LoVo (cell line): ENCODE data around the gene PTRHD1.
"Not testable (repeated sequence)": the region's sequence is repeated elsewhere in the genome, so short reads cannot be mapped to it uniquely, and the experiment has no call there.

Experiments used
- DNase-seq: peaks from one replicate; pipeline ENCODE4 v3.0.0-alpha.2; 2016; ENCODE audit warnings: low spot score

PTRHD1 gene, protein sequence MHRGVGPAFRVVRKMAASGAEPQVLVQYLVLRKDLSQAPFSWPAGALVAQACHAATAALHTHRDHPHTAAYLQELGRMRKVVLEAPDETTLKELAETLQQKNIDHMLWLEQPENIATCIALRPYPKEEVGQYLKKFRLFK

DNA sequence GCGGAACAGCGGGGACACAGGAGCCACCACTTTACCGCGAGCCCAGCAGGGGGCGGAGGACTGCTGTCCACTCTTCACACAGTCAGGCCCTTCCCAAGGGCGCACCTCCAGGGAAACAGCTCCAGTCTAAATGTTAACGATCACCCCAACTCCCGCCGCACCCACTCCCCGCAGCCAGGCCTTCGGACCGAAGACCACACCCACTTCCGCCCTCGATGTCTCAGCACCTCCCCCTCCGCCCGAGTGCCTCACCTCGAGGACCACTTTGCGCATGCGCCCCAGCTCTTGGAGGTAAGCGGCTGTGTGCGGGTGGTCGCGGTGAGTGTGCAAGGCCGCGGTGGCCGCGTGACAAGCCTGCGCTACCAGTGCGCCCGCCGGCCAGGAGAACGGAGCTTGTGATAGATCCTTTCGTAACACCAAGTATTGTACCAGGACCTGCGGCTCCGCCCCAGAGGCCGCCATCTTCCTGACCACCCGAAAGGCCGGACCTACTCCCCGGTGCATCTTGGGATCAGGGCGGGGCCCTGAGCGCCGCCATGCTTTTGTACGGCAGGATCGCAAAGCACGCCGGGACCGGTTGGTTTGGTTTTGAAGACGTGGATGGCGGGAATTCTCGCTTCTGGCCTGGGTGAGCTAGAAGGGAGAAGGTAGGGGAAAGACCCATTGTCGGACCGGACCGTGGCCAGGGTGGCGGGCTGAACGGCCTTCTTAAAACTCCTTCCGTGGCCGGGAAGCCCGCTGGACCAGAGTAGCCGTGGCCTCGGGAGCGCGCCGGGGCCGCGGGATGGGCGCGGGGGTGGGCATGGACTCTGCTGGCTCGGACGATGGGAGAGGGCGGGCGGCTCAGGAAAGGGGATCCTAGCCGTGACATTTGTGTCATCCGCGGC lies at the start of gene PTRHD1, which contains the start of gene CENPO:
Gene PTRHD1, minus strand, starts transcription at position 518 of the 887 bp plus-strand sequence. Its CDS starts 14 bp downstream, at position 504.
Gene CENPO, plus strand, starts transcription at position 552 of the 887 bp plus-strand sequence. CDS start 495 bp downstream, outside the sequence.
- DNase-seq: peak; percentile 97

DNA sequence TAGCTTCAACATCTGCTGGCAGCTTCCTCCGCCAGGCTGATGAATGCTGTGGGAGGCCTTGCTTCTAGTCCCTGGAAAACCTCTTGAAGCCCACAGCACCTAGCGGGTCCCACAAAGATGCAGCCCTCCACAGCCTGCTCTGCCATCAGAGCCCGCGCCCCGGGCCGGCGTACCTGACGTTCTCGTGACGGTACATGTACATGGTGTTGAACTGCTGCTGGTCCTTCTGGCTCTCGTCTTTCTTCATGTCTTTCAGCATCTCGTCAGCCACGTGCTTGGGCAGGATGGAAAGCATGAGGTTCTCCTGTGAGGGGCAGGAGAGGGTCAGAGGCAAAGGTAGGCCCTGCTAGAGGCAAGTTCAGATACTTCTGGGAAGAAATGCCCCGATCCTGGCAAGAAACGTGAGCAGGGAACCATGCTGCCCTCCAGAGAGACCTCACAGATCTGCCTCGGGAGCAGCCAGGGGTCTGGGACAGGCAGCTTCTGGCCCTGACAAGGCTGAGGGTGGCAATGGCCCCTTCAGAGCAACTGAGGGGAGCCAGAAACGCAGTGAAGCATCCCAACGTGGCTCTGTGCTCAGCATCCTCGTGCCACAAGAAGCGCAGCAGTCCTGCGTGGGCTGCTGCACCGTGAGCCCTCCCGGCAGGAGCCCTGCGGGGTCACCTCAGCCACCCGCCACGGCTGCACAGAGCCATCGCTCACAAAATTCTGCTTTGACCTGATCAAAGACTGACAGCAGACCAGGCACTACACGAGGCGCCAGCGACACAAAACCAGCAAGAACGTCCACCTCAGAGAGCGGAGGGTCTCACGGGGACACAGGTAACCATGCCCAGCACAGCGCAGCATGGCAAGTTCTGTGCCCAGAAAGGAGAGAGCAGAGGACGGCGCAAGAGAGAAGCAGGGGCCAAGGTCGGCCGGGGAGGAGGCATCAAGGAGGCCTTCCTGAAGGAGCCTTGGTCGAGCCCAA lies 49.2 kb upstream of the PTRHD1 start:
- no peak for DNase-seq

DNA sequence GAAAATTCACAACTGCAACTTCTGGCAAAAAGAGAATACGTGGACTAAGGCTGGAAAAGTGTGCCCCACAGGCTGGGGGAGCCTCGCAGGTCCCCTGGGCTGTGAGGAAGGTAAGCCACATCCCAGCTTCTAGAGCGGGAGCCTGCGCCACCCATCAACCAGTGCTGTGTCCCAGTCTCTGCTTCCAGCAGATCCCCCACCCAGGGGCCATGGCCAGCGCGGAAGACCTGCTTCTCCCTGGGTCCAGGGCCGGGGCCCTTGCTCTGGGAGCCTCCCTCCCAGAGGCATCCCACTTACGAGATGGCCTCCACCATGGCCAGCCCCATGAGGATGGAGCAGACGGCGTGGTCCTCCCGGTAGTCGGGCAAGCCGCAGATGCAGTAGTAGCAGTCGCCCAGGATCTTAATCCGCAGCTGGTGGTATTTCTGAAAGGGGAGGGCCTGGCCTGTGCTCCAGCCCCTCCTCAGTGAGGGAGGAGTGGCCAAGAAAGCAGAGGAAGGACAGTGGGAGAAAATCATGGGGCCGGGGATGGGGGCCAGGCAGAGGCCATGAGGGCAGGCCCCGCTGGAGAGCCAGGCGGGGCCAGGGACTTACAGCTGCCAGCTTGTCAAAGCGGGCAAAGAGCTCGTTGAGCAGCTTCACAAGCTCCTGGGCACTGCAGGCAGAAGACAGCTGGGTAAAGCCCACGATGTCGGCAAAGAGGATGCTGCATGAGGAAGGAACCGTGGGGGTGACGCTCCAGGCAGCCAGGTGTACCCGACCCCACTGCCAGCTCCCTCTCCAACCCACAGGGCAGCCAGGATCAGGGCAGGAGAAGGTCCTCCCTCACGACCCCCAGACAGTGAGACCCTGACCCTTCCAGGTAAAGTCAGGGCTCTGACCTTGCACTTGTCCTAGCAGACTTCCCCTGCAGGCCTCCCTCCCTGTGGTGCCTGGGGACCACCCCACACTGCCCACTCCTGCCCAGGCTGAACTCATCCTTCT lies 48.1 kb upstream of the PTRHD1 start:
- no peak for DNase-seq

DNA sequence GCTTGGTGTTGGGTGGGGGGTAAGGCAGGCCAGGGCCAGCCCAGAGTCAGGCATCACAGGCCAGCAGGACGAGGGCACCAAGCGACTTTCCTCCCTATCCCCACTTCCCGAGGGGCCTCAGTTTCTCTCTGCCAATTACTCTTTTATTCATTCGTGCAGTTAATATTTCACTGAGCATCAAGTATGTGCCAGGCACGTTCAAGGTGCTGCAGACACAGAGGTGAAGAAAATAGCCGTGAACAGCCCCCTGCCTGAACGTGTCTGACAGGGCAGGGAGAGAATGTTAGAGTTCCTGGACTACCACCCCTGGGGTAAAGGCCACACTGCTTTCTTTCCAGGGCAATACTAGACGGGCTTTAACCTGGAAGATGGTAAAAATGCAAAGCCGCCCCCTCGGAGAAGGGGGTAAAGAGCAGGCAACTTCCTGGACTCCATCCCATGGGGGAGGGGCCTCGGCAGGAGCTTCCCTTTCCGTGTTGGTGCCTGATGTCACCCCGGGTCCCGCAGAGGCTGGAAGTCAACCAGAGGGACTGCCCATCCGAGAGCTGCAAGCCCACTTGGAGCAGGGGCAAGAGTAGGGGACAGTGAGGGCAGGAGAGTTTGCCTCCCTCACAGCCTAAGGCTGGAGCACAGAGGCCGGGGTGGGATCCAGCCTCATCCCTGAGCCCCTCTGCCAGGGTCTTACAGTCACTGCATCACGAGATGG lies 47.1 kb upstream of the PTRHD1 start:
- no peak for DNase-seq

DNA sequence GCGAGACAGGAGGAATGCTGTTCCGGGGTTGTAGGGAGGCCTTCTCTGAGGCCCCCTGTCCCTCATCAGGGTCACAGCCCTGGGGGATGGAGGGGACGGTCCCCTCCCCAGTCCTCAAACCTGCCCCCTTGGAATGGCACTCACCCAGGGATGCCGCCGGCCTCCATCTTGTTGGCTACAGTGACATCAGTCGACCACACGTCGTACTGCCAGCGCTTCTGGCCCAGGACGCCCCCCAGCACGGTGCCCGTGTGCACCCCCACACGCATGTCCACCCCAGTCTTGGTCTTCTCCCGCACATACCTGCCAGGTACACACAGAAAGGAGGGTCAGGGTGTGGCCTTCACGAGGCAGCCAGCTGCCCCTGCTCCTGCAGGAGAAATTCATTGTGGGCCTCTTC lies 46.5 kb upstream of the PTRHD1 start:
- DNase-seq: no peak

DNA sequence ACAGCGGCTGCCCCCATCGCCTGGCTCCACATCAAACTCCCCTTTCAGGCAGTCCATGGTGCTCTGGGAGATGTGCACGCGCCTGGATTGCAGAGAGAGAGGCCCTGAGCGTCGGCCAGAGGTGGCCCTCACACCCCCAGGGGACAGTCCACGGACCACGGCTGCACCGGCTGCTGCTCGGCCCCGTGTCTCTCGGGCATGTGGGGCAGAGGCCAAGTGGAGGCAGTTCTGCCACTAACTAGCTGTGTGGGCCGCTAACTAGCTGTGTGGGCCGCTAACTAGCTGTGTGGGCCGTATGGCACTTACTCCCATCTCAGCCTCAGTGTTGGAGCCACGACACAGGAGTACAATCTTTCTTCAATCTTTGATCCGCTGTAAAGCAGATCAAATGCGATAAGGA lies 45.4 kb upstream of the PTRHD1 start:
- DNase-seq: no peak

DNA sequence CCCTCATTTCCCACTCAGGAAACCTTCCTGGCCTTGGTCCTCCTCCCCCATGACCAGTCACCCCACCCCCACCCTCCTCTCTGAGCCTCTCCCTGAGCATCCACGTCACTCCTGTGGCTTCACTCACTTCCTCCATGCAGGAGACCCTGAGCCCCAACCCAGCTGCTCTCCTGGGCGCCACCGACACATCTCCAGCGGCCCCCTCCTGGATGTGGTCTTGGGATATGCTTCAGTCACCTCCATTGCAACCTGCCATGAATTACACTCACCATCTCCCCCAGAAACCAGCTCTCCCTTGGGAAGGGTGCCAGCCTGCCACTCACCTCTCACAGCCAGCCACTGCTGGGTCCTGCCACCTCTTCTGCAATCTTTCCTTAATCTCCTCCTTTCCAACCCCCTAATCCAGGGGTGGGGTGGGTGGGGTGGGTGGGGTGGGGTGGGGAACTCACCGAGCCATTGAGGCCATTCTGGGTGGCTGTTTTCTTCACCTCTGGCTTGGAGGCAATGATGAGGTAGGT lies 44.9 kb upstream of the PTRHD1 start:
- no peak for DNase-seq

DNA sequence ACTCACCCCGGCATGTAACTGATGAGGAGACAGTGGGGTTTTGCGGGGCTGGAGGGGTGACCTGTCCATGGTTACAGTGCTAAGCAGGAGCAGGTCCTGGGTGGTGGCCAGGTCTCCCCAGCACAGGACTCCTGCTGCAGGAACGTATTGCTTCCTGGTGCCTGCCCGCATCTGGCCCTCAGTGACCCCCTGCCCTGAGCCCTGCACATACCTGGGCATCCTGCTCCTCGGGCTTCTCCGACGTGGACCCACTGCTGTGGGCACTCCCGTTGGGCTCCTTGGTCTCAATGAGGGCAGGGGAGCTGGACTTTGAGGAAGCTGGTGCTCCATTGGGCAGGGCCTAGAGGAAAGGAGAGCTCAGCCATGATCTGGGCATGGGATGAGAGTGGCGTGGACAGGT lies 43.5 kb upstream of the PTRHD1 start:
- no peak for DNase-seq

DNA sequence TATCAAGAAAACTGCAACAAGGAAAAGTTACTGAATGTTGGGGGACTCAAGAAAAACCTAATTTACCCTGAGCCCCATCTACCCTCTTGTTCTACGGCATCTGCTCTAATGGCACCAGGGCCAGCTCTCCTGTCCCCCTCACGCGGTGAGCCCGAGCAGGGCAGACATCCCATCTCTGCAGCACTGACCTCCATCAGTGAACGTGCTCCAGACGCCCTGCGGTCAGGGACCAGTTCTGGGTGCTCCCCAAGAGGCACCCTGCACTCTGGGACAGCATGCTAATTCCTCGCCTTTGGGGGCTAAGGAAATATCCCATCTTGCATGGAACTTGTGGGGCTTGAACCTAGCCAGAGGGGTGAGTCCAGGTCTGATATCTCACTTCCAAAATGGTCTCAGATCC lies 43.0 kb upstream of the PTRHD1 start:
- DNase-seq: no peak

DNA sequence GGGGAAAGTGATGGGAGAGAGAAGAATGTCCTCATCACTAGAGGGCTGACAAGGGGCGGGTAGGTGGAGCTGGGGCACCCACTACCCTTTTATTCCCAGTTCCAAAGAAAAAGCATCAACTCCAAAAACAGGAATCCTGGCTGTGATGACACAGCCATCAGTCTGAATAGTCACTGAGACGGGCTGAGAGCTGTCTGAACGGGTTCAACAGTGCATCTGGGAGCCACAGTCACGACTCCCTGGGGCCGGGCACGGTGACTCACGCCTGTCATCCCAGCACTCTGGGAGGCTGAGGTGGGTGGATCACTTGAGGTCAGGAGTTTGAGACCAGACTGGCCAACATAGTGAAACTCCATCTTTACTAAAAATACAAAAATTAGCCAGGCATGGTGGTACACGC lies 42.2 kb upstream of the PTRHD1 start:
- DNase-seq: not testable (repeated sequence)

DNA sequence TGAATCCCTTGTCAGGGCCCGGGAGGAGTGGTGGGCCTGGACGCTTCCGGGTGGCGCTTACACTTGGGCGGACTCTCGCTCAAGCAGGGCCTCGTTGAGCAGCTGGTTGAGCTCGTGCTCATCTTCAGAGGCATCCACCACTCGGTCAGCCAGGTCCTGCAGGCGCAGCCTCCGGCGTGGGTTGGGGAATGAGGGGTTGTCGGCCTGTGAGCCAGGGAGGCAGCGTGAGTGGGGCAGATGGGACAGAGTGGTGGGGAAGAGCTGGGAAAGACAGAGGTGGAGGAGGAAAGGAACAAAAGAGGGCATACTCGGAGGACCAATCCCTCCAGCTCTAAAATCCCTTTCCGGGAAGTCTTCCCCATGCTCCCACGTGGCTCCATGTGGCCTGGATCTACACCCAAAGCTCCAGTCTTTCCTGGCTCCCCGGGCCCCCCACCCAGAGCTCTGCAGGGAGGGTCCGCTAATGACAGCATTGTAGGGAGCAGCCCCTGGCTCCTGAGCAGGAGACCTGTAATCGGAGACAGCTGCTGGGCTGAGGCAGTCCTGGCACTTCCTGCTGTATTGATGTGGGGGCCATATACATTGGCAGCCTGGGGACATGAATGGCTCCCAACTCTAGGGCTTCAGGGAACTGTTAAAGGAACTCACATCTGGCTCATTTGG lies 41.7 kb upstream of the PTRHD1 start:
- DNase-seq: no peak

DNA sequence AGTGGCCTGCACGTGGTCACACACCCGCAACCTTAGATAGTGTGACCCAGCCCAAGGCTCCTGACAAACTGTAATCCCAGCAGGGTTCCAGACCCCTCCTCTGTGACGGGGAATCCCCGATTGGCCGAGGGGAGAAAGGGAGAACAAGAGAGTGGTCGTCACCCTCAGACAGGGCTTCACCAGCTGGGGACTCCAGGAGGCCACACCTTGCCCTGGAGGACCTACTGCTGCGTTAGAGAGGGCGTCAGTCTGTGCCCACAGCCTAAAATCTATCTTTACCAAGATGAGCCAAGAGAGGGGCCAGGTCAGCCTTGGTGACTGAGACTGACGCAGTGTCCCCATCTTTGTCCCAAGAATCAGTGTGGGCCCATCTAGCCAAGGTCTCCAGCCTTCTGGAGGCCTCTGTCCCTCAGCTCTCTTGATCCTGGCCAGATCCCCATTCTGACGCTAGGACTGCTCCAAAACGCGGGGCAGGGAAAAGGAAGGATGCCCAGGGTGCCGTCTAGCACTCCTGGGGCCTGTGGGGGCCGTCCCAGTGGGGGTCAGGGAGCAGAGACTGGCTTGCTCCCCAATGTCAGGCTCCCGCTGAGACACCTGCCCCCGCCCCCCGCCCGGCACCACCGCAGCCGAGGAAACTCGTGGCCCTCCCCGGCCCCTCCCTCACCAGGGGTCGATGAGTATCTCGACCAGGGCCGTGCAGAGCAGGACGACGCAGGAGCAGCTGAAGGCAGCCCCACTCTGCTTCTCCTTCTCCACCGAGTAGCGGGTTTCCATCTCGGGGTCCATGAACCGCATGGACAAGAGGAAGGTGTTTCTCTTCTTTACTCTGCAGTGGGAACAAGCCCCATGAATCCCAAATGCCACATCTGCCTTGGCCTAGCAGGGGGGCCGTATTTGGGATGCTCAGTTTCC lies 40.9 kb upstream of the PTRHD1 start:
- DNase-seq: no peak

DNA sequence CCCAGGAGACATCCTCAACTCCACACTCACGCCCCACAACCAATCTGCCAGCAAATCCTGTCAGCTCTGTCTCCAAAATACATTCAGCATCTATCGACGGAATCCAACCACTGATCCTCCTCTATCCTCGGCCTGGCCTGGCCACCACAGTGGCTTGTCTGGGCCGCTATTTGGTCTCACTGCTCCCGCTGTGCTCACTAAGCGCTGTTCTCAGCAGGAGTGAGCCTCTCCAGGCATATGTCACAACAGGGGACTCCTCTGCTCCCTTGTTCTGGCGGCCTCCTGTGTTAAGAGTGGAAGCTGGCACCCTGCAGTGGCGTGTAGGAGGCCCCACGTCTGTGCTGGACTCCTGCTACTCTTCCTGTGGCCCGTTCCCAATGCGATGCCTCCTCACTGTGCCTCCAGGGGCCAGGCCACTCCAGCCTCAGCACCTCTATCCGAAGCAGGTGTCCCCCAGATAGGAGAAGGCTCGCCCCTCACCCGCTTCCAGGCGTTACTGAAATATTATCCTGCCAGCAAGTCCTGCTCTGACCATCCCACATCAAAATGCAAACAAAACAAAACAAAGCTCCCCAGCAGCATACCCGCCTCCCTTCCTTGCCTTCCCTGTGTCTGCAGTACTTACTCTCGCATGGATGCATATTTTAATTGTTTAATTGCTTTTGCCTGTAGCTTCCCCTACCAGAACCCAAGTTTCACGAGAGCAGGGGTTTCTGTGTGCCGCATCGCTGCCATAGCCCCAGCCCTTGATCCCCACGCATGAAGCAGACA lies 39.9 kb upstream of the PTRHD1 start:
- DNase-seq: no peak

DNA sequence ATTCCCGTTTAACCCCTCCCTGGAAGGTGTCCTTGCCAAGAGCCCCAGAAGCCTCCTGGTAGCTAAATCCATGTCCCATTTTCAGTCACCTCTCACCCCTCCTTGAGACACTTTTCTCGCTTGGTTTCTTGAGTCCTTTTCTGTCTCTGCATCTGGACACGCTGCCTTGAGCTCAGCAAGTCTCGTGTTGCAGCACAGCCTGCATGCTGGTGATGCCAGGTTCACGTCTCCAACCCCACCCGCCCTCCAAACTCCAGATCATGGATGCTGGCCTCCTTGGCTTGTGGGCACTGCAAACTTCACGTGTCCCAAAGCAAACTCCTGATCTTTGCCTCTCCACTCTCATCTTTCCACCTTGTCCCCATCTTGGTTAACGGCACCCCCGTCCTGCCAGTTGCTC lies 39.3 kb upstream of the PTRHD1 start:
- DNase-seq: no peak

DNA sequence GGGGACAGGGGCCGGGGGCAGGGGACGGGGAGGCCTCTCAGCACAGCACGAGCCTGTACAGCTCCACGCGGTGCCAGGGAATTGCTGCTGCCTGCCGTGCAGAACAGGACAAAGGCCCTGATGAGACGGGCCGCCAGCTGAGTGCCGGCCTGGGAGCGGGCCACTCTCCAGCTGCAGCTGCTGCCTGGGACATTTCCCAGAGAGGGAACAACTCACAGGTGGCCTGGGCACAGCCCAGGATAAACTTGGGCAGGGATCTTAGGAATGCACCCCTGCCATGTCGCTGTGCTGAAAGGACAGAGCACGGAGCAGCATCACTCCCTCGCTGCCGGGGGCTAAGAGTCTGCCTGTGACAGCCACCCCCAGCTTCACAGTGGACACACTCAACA lies 38.9 kb upstream of the PTRHD1 start:
- DNase-seq: no peak

DNA sequence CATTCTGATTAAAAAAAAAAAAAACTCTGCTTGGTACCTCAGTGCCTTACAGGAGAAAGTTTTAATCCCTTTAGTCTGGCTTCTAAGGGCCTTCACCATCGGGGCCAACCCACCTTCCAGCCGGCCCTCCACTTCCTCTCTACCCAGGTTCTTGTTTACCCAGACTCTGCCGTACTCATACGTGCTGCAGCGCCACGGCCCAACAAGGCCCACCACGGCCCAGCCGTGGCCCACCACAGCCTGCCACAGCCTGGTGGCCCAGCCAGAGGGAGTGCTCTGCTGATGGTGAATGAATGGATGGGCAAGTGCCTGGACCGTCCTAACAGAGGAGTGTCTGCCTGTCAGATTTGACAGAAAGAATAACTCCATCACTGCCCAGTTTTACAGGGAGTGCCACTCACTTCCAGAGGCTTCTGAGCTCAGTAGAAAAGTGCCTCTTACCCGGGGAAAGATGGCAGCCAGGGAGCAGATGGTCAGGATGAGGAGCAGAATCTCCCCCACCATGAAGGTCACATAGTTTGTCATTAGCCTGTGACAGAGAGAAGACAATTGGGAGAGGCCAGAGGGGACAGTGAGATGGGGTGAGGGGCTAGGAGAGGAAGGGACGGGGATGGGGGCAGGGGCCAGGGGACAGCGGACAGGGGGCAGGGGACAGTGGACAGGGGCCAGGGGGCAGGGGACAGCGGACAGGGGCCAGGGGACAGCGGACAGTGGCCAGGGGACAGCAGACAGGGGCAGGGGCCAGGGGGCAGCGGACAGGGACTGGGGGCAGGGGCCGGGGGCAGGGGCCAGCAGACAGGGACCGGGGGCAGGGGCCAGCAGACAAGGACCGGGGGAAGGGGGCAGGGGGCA lies 38.3 kb upstream of the PTRHD1 start:
- no peak for DNase-seq

DNA sequence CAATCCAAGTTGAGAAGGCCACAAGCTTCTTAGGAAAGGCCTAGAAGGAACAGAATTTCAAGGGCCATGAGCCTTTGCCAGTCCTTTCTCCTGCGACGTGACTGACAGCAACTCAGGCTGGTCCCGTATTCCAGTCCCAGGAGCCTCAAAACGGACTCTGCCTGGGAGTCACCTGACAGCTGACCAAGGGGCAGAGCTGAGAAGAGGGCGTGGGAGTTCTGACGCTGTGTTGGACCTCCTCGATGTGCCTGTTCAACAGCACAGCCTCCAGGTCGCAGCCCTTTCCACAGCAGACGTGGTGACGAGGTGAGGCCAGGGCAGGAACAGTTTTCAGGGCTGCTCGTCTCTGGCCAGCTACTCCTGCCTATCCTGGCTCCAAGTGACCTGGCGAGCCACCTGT lies 37.6 kb upstream of the PTRHD1 start:
- DNase-seq: no peak
